ENCODE results near the gene ATG10.

DNA sequence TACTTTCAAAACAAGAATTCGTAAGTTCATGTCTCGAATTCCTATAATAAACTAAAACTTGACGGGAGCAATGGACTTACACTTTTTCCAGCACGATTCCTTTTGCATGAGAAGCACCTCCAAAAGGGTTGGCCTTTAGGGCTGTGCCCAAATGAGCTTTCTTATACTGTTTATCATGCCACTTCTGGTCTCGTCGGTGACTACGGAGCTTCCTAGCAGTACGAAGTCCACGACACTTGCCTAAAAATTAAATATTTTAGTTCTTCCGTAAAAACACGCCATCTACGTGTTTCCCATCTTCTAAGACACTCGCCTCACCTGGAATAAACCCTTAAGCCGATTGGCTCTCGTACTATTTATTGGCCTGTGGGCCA, 305.8 kb downstream of the ATG10 start:
- no peak for TF ChIP-seq EP300 (conservative IDR thresholded peaks at IDR 0.05; ENCODE audit: poor library complexity, severe bottlenecking)
- TF ChIP-seq, protein P1, sequence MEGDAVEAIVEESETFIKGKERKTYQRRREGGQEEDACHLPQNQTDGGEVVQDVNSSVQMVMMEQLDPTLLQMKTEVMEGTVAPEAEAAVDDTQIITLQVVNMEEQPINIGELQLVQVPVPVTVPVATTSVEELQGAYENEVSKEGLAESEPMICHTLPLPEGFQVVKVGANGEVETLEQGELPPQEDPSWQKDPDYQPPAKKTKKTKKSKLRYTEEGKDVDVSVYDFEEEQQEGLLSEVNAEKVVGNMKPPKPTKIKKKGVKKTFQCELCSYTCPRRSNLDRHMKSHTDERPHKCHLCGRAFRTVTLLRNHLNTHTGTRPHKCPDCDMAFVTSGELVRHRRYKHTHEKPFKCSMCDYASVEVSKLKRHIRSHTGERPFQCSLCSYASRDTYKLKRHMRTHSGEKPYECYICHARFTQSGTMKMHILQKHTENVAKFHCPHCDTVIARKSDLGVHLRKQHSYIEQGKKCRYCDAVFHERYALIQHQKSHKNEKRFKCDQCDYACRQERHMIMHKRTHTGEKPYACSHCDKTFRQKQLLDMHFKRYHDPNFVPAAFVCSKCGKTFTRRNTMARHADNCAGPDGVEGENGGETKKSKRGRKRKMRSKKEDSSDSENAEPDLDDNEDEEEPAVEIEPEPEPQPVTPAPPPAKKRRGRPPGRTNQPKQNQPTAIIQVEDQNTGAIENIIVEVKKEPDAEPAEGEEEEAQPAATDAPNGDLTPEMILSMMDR (IDR thresholded peaks at IDR 0.05; ENCODE audit: poor library complexity, severe bottlenecking): no peak

Data from neural cell (in vitro differentiated cells).